Activated CD4-positive, alpha-beta memory T cell treated with anti-CD3 and anti-CD28 coated beads, Interleukin-2, amount 10 ng/mL, durations not matched to agents 7 days and 5 days (primary cell): ENCODE data around the gene RARG. TPM values are rescaled to one million over a fixed set of nuclear protein-coding genes. Genes with fewer than 3 reads are reported as not detected.

ENCODE experiments used
- CTCF ChIA-PET: fragments of 350-600 bp; sonication (Branson Sonifier 250); formaldehyde crosslinking; loops from one replicate; lab custom pipeline; 2021; ENCODE audit warnings: antibody characterized with exemption, inconsistent platforms; lab: Charles Lee
- POLR2A ChIA-PET: fragments of 350-600 bp; sonication (Branson Sonifier 250); formaldehyde crosslinking; loops from one replicate; lab custom pipeline; 2021; ENCODE audit warnings: antibody characterized with exemption; lab: Charles Lee
- DNase-seq: peaks from one replicate; pipeline ENCODE4 v3.0.0-alpha.2; 2020
- H3K27ac Mint-ChIP-seq: one replicate; pipeline ENCODE4 v1.8.0; 2021; ENCODE audit warnings: mild to moderate bottlenecking, mixed read lengths
- H3K27me3 Mint-ChIP-seq: one replicate; pipeline ENCODE4 v1.8.0; 2021; ENCODE audit warnings: mixed read lengths
- H3K36me3 Mint-ChIP-seq: one replicate; pipeline ENCODE4 v1.8.0; 2021; ENCODE audit warnings: low read depth, mixed read lengths
- H3K4me1 Mint-ChIP-seq: one replicate; pipeline ENCODE4 v1.8.0; 2021; ENCODE audit warnings: mixed read lengths
- H3K4me3 Mint-ChIP-seq: one replicate; pipeline ENCODE4 v1.8.0; 2021; ENCODE audit warnings: mild to moderate bottlenecking, mixed read lengths
- H3K9me3 Mint-ChIP-seq: one replicate; pipeline ENCODE4 v1.8.0; 2021; ENCODE audit warnings: mixed read lengths
- total RNA-seq, 2 experiments: library from RNA; stranded (reverse); gene quantifications; one replicate each; pipeline ENCODE4 v1.2.3, GENCODE V29; 2021

Gene RARG
- total RNA-seq, 2 experiments from 2014 or later = 46.1 to 47.4 TPM

- CTCF ChIA-PET = interaction anchor here (0.9 to 8.9 kb wide), 7 partner anchors 13 to 121 kb away, joined by 3 to 74 read pairs (median 12); partner anchors contain the start of gene AAAS
- H3K9me3 Mint-ChIP-seq = no peaks in the 10 kb centered on the region
- POLR2A ChIA-PET = interaction anchor here (0.9 to 14.6 kb wide), 12 partner anchors 8 to 99 kb away, joined by 3 to 263 read pairs (median 5); partner anchors contain the start of genes CSAD, ESPL1, MYG1 and ZNF740
- peak overlapping the region; percentile 84 for H3K27ac Mint-ChIP-seq
- peak overlapping the region; percentile 66 for H3K4me3 Mint-ChIP-seq
- H3K27me3 Mint-ChIP-seq = no peaks in the 10 kb centered on the region
- peaks cover 84% of the 10 kb centered on the region for H3K4me1 Mint-ChIP-seq
- H3K36me3 Mint-ChIP-seq = peaks cover 74% of the 10 kb centered on the region
- peak; percentile 47 for DNase-seq
Observed at GRCh38 chr12:53200458-53201176, 31.4 kb downstream of the RARG start.

- DNase-seq = no peak
- POLR2A ChIA-PET = interaction anchor here (0.9 to 14.6 kb wide), 10 partner anchors 9 to 99 kb away, joined by 3 to 263 read pairs (median 6); partner anchors contain the start of genes CSAD, ESPL1, MYG1 and ZNF740
- CTCF ChIA-PET = interaction anchor here (0.9 to 8.9 kb wide), 9 partner anchors 13 to 121 kb away, joined by 3 to 74 read pairs (median 5); partner anchors contain the start of genes AAAS, CSAD and ZNF740
- H3K4me3 Mint-ChIP-seq = peak overlapping the region; percentile 66
- H3K27ac Mint-ChIP-seq = peak overlapping the region; percentile 84
- H3K36me3 Mint-ChIP-seq = peaks cover 74% of the 10 kb centered on the region
- no peaks in the 10 kb centered on the region for H3K27me3 Mint-ChIP-seq
- H3K4me1 Mint-ChIP-seq = peaks cover 84% of the 10 kb centered on the region
- no peaks in the 10 kb centered on the region for H3K9me3 Mint-ChIP-seq
Observed at GRCh38 chr12:53200107-53200457, 31.9 kb downstream of the RARG start.

GRCh38 chr12:53199700-53200099, 32.3 kb downstream of the RARG start:
- H3K36me3 Mint-ChIP-seq = peaks cover 76% of the 10 kb centered on the region
- POLR2A ChIA-PET = interaction anchor here (1.0 to 14.6 kb wide), 9 partner anchors 8 to 145 kb away, joined by 3 to 263 read pairs (median 6); partner anchors contain the start of genes CSAD, ESPL1, ITGB7 and MYG1
- no peak for DNase-seq
- peak overlapping the region; percentile 15 for H3K4me3 Mint-ChIP-seq
- H3K9me3 Mint-ChIP-seq = no peaks in the 10 kb centered on the region
- CTCF ChIA-PET = interaction anchor here (0.9 to 8.9 kb wide), 13 partner anchors 9 to 144 kb away, joined by 3 to 74 read pairs (median 4); partner anchors contain the start of genes CSAD, ESPL1 and ZNF740
- H3K27me3 Mint-ChIP-seq = no peaks in the 10 kb centered on the region
- peak overlapping the region; percentile 84 for H3K27ac Mint-ChIP-seq
- peaks cover 82% of the 10 kb centered on the region for H3K4me1 Mint-ChIP-seq

GRCh38 chr12:53198486-53199110, 33.4 kb downstream of the RARG start:
- peak; percentile 45 for DNase-seq
- H3K27me3 Mint-ChIP-seq = no peaks in the 10 kb centered on the region

GRCh38 chr12:53197011-53197640, 34.9 kb downstream of the RARG start:
- peaks cover 65% of the 10 kb centered on the region for H3K4me1 Mint-ChIP-seq
- H3K27me3 Mint-ChIP-seq = no peaks in the 10 kb centered on the region
- H3K4me3 Mint-ChIP-seq = no peak overlapping the region
- CTCF ChIA-PET = interaction anchor here (0.8 to 8.9 kb wide), 13 partner anchors 10 to 132 kb away, joined by 3 to 74 read pairs (median 5); partner anchors contain the start of genes AAAS and ESPL1
- POLR2A ChIA-PET = interaction anchor here (1.1 to 14.6 kb wide), 9 partner anchors 11 to 148 kb away, joined by 3 to 263 read pairs (median 7); partner anchors contain the start of genes CSAD, ESPL1, ITGB7 and ZNF740
- H3K36me3 Mint-ChIP-seq = peaks cover 84% of the 10 kb centered on the region
- peak overlapping the region; percentile 58 for H3K27ac Mint-ChIP-seq
- DNase-seq = no peak
- no peaks in the 10 kb centered on the region for H3K9me3 Mint-ChIP-seq

More at GRCh38 chr12:53198486-53199110, 33.4 kb downstream of the RARG start:
- Mint-ChIP-seq H3K4me1 (peaks cover 75% of the 10 kb centered on the region), H3K4me3 (peak overlapping the region; percentile 57), H3K36me3 (peaks cover 77% of the 10 kb centered on the region), H3K9me3 (no peaks in the 10 kb centered on the region), H3K27ac (peak overlapping the region; percentile 84)
- ChIA-PET POLR2A (interaction anchor here (0.6 to 14.6 kb wide), 17 partner anchors 9 to 147 kb away, joined by 3 to 263 read pairs (median 5); partner anchors contain the start of genes AAAS, CSAD, ESPL1 and ITGB7), CTCF (interaction anchor here (1.0 to 8.9 kb wide), 21 partner anchors 8 to 143 kb away, joined by 3 to 74 read pairs (median 4); partner anchors contain the start of genes AAAS, CSAD, ESPL1 and MYG1)

GRCh38 chr12:53196486-53196885, 35.5 kb downstream of the RARG start:
- Mint-ChIP-seq H3K27ac (no peak overlapping the region), H3K27me3 (no peaks in the 10 kb centered on the region), H3K4me3 (no peak overlapping the region), H3K36me3 (peaks cover 90% of the 10 kb centered on the region), H3K4me1 (peaks cover 60% of the 10 kb centered on the region), H3K9me3 (no peaks in the 10 kb centered on the region)
- POLR2A ChIA-PET = interaction anchor here (0.9 to 14.6 kb wide), 4 partner anchors 10 to 36 kb away, joined by 3 to 263 read pairs (median 10); partner anchors contain the start of genes CSAD and ZNF740
- CTCF ChIA-PET = interaction anchor here (1.8 to 5.1 kb wide), 3 partner anchors 10 to 36 kb away, joined by 5 to 20 read pairs (median 18); no protein-coding TSS in a partner anchor
- no peak for DNase-seq

GRCh38 chr12:53195516-53196420, 36.2 kb downstream of the RARG start:
- Mint-ChIP-seq H3K36me3 (peaks cover 92% of the 10 kb centered on the region), H3K27ac (peak overlapping the region; percentile 44), H3K9me3 (no peaks in the 10 kb centered on the region), H3K4me1 (peaks cover 57% of the 10 kb centered on the region), H3K27me3 (no peaks in the 10 kb centered on the region), H3K4me3 (no peak overlapping the region)
- no peak for DNase-seq
- POLR2A ChIA-PET = interaction anchor here (0.9 to 2.1 kb wide), 11 partner anchors 8 to 72 kb away, joined by 3 to 16 read pairs (median 5); partner anchors contain the start of genes CSAD, ESPL1, ITGB7 and ZNF740
- CTCF ChIA-PET = interaction anchor here (0.8 to 5.1 kb wide), 4 partner anchors 9 to 72 kb away, joined by 3 to 20 read pairs (median 4); partner anchors contain the start of genes CSAD, ESPL1 and ZNF740

- H3K27me3 Mint-ChIP-seq = no peaks in the 10 kb centered on the region
- H3K27ac Mint-ChIP-seq = peak overlapping the region; percentile 44
- no peak for DNase-seq
- no peaks in the 10 kb centered on the region for H3K9me3 Mint-ChIP-seq
- H3K4me1 Mint-ChIP-seq = peaks cover 53% of the 10 kb centered on the region
- H3K36me3 Mint-ChIP-seq = peaks cover 89% of the 10 kb centered on the region
- CTCF ChIA-PET = interaction anchor here (0.8 to 1.8 kb wide), 3 partner anchors 15 to 73 kb away, joined by 3 to 5 read pairs (median 3); partner anchors contain the start of genes CSAD, ESPL1 and ZNF740
- H3K4me3 Mint-ChIP-seq = no peak overlapping the region
- POLR2A ChIA-PET = interaction anchor here (0.6 to 2.1 kb wide), 10 partner anchors 9 to 73 kb away, joined by 3 to 16 read pairs (median 5); partner anchors contain the start of genes CSAD, ESPL1, ITGB7 and ZNF740
Observed at GRCh38 chr12:53194973-53195372, 37.0 kb downstream of the RARG start.

GRCh38 chr12:53193985-53194716, 37.9 kb downstream of the RARG start:
- H3K36me3 Mint-ChIP-seq = peaks cover 90% of the 10 kb centered on the region
- peak overlapping the region; percentile 23 for H3K27ac Mint-ChIP-seq
- no peak for DNase-seq
- no peaks in the 10 kb centered on the region for H3K27me3 Mint-ChIP-seq
- H3K4me1 Mint-ChIP-seq = peaks cover 48% of the 10 kb centered on the region
- H3K4me3 Mint-ChIP-seq = no peak overlapping the region
- no peaks in the 10 kb centered on the region for H3K9me3 Mint-ChIP-seq
- ChIA-PET CTCF (interaction anchor here (1.2 kb wide), 1 partner anchor 74 kb away, joined by 3 read pairs; the partner anchor contains the start of gene ESPL1), POLR2A (interaction anchor here (1.4 to 2.3 kb wide), 7 partner anchors 9 to 127 kb away, joined by 5 to 16 read pairs (median 7); partner anchors contain the start of genes AAAS, CSAD, ESPL1 and ITGB7)

- Mint-ChIP-seq H3K27me3 (no peaks in the 10 kb centered on the region), H3K27ac (no peak overlapping the region), H3K4me3 (no peak overlapping the region), H3K9me3 (no peaks in the 10 kb centered on the region), H3K4me1 (peaks cover 40% of the 10 kb centered on the region), H3K36me3 (peaks cover 92% of the 10 kb centered on the region)
- ChIA-PET POLR2A (interaction anchor here (1.0 to 15.2 kb wide), 6 partner anchors 8 to 128 kb away, joined by 3 to 263 read pairs (median 16); partner anchors contain the start of genes AAAS, CSAD, ITGB7 and ZNF740), CTCF (no interaction called here)
- no peak for DNase-seq
Observed at GRCh38 chr12:53193040-53193439, 39.0 kb downstream of the RARG start.
